ENCODE measurements around the gene HNF1A.
"Not testable (repeated sequence)": the region's sequence is repeated elsewhere in the genome, so short reads cannot be mapped to it uniquely, and the experiment has no call there.

- not testable (repeated sequence) for TF ChIP-seq EZH2 (IDR thresholded peaks at IDR 0.05; ENCODE audit: borderline replicate concordance, insufficient read depth, low read length, poor library complexity, severe bottlenecking); CTCF (IDR thresholded peaks at IDR 0.05; ENCODE audit: poor library complexity, severe bottlenecking); POLR2AphosphoS5 (IDR thresholded peaks at IDR 0.05); REST (IDR thresholded peaks at IDR 0.05; ENCODE audit: borderline replicate concordance); MXI1 (conservative IDR thresholded peaks at IDR 0.05; ENCODE audit: poor library complexity, severe bottlenecking); RAD21 (conservative IDR thresholded peaks at IDR 0.05)
These were observed 32.8 kb upstream of the HNF1A start for GRCh38 chr12:120945516-120945915.
